Inferior parietal cortex (tissue), 1 donor: ENCODE measurements around the gene GRPEL2.
"Not testable (repeated sequence)": the region's sequence is repeated elsewhere in the genome, so short reads cannot be mapped to it uniquely, and the experiment has no call there.

Source experiments
- DNase-seq: peaks from one replicate; pipeline ENCODE4 v3.0.0-alpha.2; 2016; ENCODE audit errors: extremely low spot score

The GRPEL2 gene

GRCh38 chr5:149398747-149399266 lies 53.5 kb downstream of the GRPEL2 start:
- not testable (repeated sequence) for DNase-seq

GRCh38 chr5:149399775-149400174 lies 54.5 kb downstream of the GRPEL2 start:
- no peak for DNase-seq

GRCh38 chr5:149400304-149400703 lies 55.0 kb downstream of the GRPEL2 start:
- DNase-seq = no peak

- DNase-seq = no peak
These were observed 55.8 kb downstream of the GRPEL2 start for GRCh38 chr5:149401051-149401450.

GRCh38 chr5:149402291-149402690 lies 57.0 kb downstream of the GRPEL2 start:
- DNase-seq = no peak
